HG02973 (cell line): ENCODE data around the gene RHOG.
"Not testable (repeated sequence)": the region's sequence is repeated elsewhere in the genome, so short reads cannot be mapped to it uniquely, and the experiment has no call there.

ENCODE experiments used
- ATAC-seq: cut with Tn5 transposase; IDR thresholded peaks from one replicate; pipeline ENCODE4 v1.9.1; 2021; ENCODE audit warnings: moderate library complexity; ENCODE audit not compliant: unreplicated experiment

Gene RHOG

GRCh38 chr11:3840870-3841425 is at the start of gene RHOG:
Gene RHOG (minus strand): TSS chr11:3840959. CDS start chr11:3828138, 12,821 bp downstream.
- peak; percentile 42 for ATAC-seq

GRCh38 chr11:3890014-3890413 is 49.3 kb upstream of the RHOG start:
- ATAC-seq = no peak

- ATAC-seq = no peak
These were observed 48.1 kb upstream of the RHOG start for GRCh38 chr11:3888876-3889275.

- ATAC-seq = no peak
These were observed 46.2 kb upstream of the RHOG start for GRCh38 chr11:3886985-3887384.

GRCh38 chr11:3885855-3886254 is 45.1 kb upstream of the RHOG start:
- ATAC-seq = no peak

GRCh38 chr11:3882655-3883054 is 41.9 kb upstream of the RHOG start:
- no peak for ATAC-seq

GRCh38 chr11:3880724-3881123 is 40.0 kb upstream of the RHOG start:
- ATAC-seq = peak; percentile 36

GRCh38 chr11:3879967-3880542 is 39.3 kb upstream of the RHOG start:
- peak; percentile 20 for ATAC-seq

GRCh38 chr11:3879216-3879966 is 38.6 kb upstream of the RHOG start:
- ATAC-seq = peak; percentile 47

- no peak for ATAC-seq
These were observed 37.5 kb upstream of the RHOG start for GRCh38 chr11:3878258-3878584.

GRCh38 chr11:3877364-3878257 is 36.9 kb upstream of the RHOG start:
- ATAC-seq = no peak

- ATAC-seq = no peak
These were observed 35.9 kb upstream of the RHOG start for GRCh38 chr11:3876613-3877012.

- ATAC-seq = no peak
These were observed 33.1 kb upstream of the RHOG start for GRCh38 chr11:3873712-3874349.

- peak; percentile 50 for ATAC-seq
These were observed 26.7 kb upstream of the RHOG start for GRCh38 chr11:3867209-3868091.

GRCh38 chr11:3866836-3867208 is 26.1 kb upstream of the RHOG start:
- no peak for ATAC-seq

- ATAC-seq = no peak
These were observed 25.4 kb upstream of the RHOG start for GRCh38 chr11:3866206-3866605.

- no peak for ATAC-seq
These were observed 24.8 kb upstream of the RHOG start for GRCh38 chr11:3865388-3866193.

GRCh38 chr11:3861683-3862082 is 20.9 kb upstream of the RHOG start:
- no peak for ATAC-seq

- not testable (repeated sequence) for ATAC-seq
These were observed 20.2 kb upstream of the RHOG start for GRCh38 chr11:3860898-3861393.
